GM23248 (cell line): ENCODE data around the gene GGCX.

Source experiments
- EZH2 ChIP-seq: fragments of 200-600 bp; sonication (generic); IDR thresholded peaks from 2 replicates; pipeline ENCODE4 v1.6.1; 2018; ENCODE audit warnings: antibody characterized with exemption, mild to moderate bottlenecking; ENCODE audit not compliant: insufficient read depth, poor library complexity, severe bottlenecking
- EZH2phosphoT487 ChIP-seq: fragments of 200-600 bp; sonication (generic); IDR thresholded peaks from 2 replicates; pipeline ENCODE4 v1.6.1; 2018; ENCODE audit warnings: antibody characterized with exemption, moderate library complexity, mild to moderate bottlenecking, low read depth; ENCODE audit not compliant: insufficient read depth

GRCh38 chr2:85511008-85511811 lies 50.1 kb downstream of the GGCX start:
- no peak for TF ChIP-seq EZH2
- TF ChIP-seq EZH2phosphoT487, result no peak
